Measurements from ENCODE around the gene MYL7.

The MYL7 gene

DNA sequence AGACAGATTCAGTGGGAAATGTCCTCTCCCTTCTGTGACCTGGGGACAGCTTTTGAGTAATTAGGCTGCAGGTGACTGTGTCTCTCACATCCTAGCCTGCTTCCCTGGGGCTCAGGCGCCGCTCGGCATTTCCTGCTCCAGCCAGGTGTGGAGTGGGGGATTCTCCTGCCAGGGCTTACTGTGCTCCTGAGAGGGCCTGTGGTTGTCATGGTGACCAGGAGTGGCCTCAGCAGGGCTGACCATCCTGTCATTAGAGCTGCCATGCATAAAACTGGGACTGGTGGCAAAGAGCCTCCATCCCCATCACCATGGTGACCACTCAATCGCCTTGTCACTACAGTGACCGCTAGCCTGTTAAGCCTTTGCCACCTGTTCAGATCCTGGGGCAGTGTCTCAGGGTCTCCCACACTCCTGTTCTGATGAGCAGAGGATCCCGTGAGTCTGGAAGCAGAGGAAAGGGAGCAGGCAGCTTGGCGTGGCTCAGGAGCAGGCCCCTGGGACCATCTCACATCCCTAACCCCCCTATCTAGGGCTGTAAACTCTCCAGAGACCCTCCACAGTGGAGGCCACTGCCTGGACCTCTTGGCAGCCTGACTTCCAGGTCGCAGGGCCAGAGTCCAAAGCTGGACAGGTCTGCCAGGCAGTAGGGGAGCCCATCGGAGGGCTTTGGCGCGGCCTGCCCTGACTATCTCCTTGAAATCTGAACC, 48.3 kb upstream of the MYL7 start, which contains the start of gene GCK:
TSS of gene GCK (minus strand) at position 154 of the 707 bp plus-strand sequence. CDS start 486 bp downstream, outside the sequence.
- no peaks in the 10 kb centered on the region for H3K79me2 ChIP-seq (ENCODE audit: insufficient read depth, low read length)
- H3K9ac ChIP-seq (ENCODE audit: low read length): no peak within 1 kb of the TSS
- no peaks in the 10 kb centered on the region for H3K9me3 ChIP-seq (ENCODE audit: low read length)
- H3K4me3 ChIP-seq (ENCODE audit: low read depth, low read length, poor library complexity, severe bottlenecking): no peak within 1 kb of the TSS
- H3K4me1 ChIP-seq (ENCODE audit: insufficient read depth, low read length, severe bottlenecking): no peaks in the 10 kb centered on the region
- TF ChIP-seq, protein P1, sequence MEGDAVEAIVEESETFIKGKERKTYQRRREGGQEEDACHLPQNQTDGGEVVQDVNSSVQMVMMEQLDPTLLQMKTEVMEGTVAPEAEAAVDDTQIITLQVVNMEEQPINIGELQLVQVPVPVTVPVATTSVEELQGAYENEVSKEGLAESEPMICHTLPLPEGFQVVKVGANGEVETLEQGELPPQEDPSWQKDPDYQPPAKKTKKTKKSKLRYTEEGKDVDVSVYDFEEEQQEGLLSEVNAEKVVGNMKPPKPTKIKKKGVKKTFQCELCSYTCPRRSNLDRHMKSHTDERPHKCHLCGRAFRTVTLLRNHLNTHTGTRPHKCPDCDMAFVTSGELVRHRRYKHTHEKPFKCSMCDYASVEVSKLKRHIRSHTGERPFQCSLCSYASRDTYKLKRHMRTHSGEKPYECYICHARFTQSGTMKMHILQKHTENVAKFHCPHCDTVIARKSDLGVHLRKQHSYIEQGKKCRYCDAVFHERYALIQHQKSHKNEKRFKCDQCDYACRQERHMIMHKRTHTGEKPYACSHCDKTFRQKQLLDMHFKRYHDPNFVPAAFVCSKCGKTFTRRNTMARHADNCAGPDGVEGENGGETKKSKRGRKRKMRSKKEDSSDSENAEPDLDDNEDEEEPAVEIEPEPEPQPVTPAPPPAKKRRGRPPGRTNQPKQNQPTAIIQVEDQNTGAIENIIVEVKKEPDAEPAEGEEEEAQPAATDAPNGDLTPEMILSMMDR (IDR thresholded peaks at IDR 0.05; ENCODE audit: low read length): no peak
- TF ChIP-seq EZH2 (IDR thresholded peaks at IDR 0.05; ENCODE audit: borderline replicate concordance, low read length): no peak
- no peaks in the 10 kb centered on the region for H4K20me1 ChIP-seq (ENCODE audit: insufficient read depth, low read length)
- H3F3A ChIP-seq (ENCODE audit: insufficient read depth, low read length): no peaks in the 10 kb centered on the region
- H2AFZ ChIP-seq (ENCODE audit: low read length): no peak within 1 kb of the TSS
- H3K27ac ChIP-seq (ENCODE audit: low read depth, low read length, poor library complexity, severe bottlenecking): no peak within 1 kb of the TSS
- peaks cover 9% of the 10 kb centered on the region; the same call in 1 of the 2 replicates for H3K27me3 ChIP-seq (ENCODE audit: insufficient read depth, low read length)
- H3K9me2 ChIP-seq (ENCODE audit: low read depth, low read length): no peaks in the 10 kb centered on the region
- no peak within 1 kb of the TSS for H3K4me2 ChIP-seq (ENCODE audit: low read length)
- no peaks in the 10 kb centered on the region; the same call in 1 of the 2 replicates for H3K36me3 ChIP-seq (ENCODE audit: insufficient read depth, low read length)

GRCh38 chr7:44188480-44189225, 47.5 kb upstream of the MYL7 start:
- Histone ChIP-seq H3K4me3 (ENCODE audit: low read depth, low read length, poor library complexity, severe bottlenecking) (no peak overlapping the region), H3K9me2 (ENCODE audit: low read depth, low read length) (no peaks in the 10 kb centered on the region), H3K27me3 (ENCODE audit: insufficient read depth, low read length) (peaks cover 9% of the 10 kb centered on the region; the same call in 1 of the 2 replicates), H3K9me3 (ENCODE audit: low read length) (no peaks in the 10 kb centered on the region), H4K20me1 (ENCODE audit: insufficient read depth, low read length) (no peaks in the 10 kb centered on the region), H3K79me2 (ENCODE audit: insufficient read depth, low read length) (no peaks in the 10 kb centered on the region), H3K4me1 (ENCODE audit: insufficient read depth, low read length, severe bottlenecking) (no peaks in the 10 kb centered on the region), H2AFZ (ENCODE audit: low read length) (no peak overlapping the region), H3K9ac (ENCODE audit: low read length) (no peak overlapping the region), H3K36me3 (ENCODE audit: insufficient read depth, low read length) (no peaks in the 10 kb centered on the region; the same call in 1 of the 2 replicates), H3F3A (ENCODE audit: insufficient read depth, low read length) (no peaks in the 10 kb centered on the region), H3K4me2 (ENCODE audit: low read length) (no peak overlapping the region), H3K27ac (ENCODE audit: low read depth, low read length, poor library complexity, severe bottlenecking) (no peak overlapping the region)
- no peak for TF ChIP-seq EZH2 (IDR thresholded peaks at IDR 0.05; ENCODE audit: borderline replicate concordance, low read length)
- TF ChIP-seq, protein P1 (IDR thresholded peaks at IDR 0.05; ENCODE audit: low read length): no peak

DNA sequence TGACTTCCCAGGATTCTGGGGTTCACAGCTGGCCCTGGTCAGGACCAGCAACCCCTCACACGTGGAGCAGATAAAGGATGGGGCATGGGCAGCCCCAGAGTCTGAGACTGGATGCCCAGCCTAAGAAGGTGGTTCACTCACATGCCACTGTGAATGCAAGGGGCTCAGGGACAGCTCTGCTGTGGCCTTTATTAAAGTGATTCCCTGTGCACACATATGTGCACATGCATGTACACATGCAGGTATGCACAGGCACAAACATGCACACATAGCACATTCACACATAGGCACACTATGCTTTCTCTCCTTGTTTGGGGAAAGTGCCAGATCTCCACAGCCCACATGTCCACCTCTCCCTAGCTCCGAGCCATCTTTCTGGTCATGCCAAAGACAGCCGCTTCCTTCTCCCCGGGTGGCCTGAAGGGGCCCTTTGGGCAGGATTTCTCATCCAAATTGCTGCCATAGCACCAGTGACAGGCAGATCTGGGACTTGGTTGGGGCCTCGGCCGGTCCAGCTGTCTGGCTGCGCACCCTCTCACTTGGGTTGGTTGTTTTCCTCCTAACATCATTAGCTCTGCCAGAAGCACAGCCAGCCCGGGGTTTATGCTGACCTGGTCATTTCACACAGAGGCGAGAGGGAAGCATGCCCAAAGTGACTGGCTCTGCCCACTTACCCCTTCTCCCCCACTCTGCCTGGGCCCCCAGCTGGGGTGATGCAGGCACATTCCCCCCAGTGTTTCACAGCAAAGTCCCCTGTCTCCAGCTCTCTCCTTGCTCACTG, 46.7 kb upstream of the MYL7 start:
- H3K4me1 ChIP-seq (ENCODE audit: insufficient read depth, low read length, severe bottlenecking): no peaks in the 10 kb centered on the region
- no peaks in the 10 kb centered on the region for H3K9me2 ChIP-seq (ENCODE audit: low read depth, low read length)
- TF ChIP-seq EZH2 (IDR thresholded peaks at IDR 0.05; ENCODE audit: borderline replicate concordance, low read length): no peak
- TF ChIP-seq, protein P1 (IDR thresholded peaks at IDR 0.05; ENCODE audit: low read length): no peak
- H3F3A ChIP-seq (ENCODE audit: insufficient read depth, low read length): no peaks in the 10 kb centered on the region
- H3K36me3 ChIP-seq (ENCODE audit: insufficient read depth, low read length): no peaks in the 10 kb centered on the region
- no peak overlapping the region for H3K9ac ChIP-seq (ENCODE audit: low read length)
- no peak overlapping the region for H3K4me3 ChIP-seq (ENCODE audit: low read depth, low read length, poor library complexity, severe bottlenecking)
- no peaks in the 10 kb centered on the region for H3K79me2 ChIP-seq (ENCODE audit: insufficient read depth, low read length)
- no peak overlapping the region for H3K4me2 ChIP-seq (ENCODE audit: low read length)
- H3K27ac ChIP-seq (ENCODE audit: low read depth, low read length, poor library complexity, severe bottlenecking): no peak overlapping the region
- peaks cover 16% of the 10 kb centered on the region; the same call in 1 of the 2 replicates for H3K27me3 ChIP-seq (ENCODE audit: insufficient read depth, low read length)
- H2AFZ ChIP-seq (ENCODE audit: low read length): no peak overlapping the region
- no peaks in the 10 kb centered on the region for H3K9me3 ChIP-seq (ENCODE audit: low read length)
- no peaks in the 10 kb centered on the region for H4K20me1 ChIP-seq (ENCODE audit: insufficient read depth, low read length)

Data from OCI-LY1 (cell line).